SK-N-SH treated with all-trans-retinoic acid at 6 μM for 48 hours (cell line): ENCODE measurements around the gene AHRR.

Source experiments
- ARNTL ChIP-seq: fragments of 450-650 bp; formaldehyde crosslinking; IDR thresholded peaks from 2 replicates; pipeline ENCODE4 v1.5.0; 2020; ENCODE audit warnings: low read depth, mild to moderate bottlenecking, moderate library complexity, borderline replicate concordance
- CREB5 ChIP-seq: fragments of 250-450 bp; sonication (Bioruptor Pico); IDR thresholded peaks from 2 replicates; pipeline ENCODE4 v1.5.1; 2020; ENCODE audit warnings: low read depth, mild to moderate bottlenecking, moderate library complexity
- ESRRG ChIP-seq: fragments of 250-450 bp; sonication (Bioruptor Pico); IDR thresholded peaks from 2 replicates; pipeline ENCODE4 v1.6.1; 2021; ENCODE audit warnings: mild to moderate bottlenecking
- ISL1 ChIP-seq: fragments of 250-450 bp; sonication (Bioruptor Pico); IDR thresholded peaks from 2 replicates; pipeline ENCODE4 v2.1.2; 2022; ENCODE audit warnings: mild to moderate bottlenecking, moderate library complexity
- PPARA ChIP-seq: fragments of 250-450 bp; sonication (Bioruptor Pico); IDR thresholded peaks from 2 replicates; pipeline ENCODE4 v1.5.0; 2020; ENCODE audit warnings: mild to moderate bottlenecking, borderline replicate concordance
- RARB ChIP-seq: fragments of 250-450 bp; sonication (Bioruptor Pico); IDR thresholded peaks from 2 replicates; pipeline ENCODE4 v1.8.0; 2021; ENCODE audit warnings: mild to moderate bottlenecking, moderate library complexity
- SNAI2 ChIP-seq: fragments of 250-450 bp; sonication (Bioruptor Pico); IDR thresholded peaks from 2 replicates; pipeline ENCODE4 v1.5.0; 2020; ENCODE audit warnings: mild to moderate bottlenecking, moderate library complexity
- TCF4 ChIP-seq: fragments of 250-450 bp; sonication (Bioruptor Pico); IDR thresholded peaks from 2 replicates; pipeline ENCODE4 v1.8.0; 2021; ENCODE audit warnings: mild to moderate bottlenecking, moderate library complexity, borderline replicate concordance
- TSHZ2 ChIP-seq: fragments of 250-450 bp; sonication (Bioruptor Pico); IDR thresholded peaks from 2 replicates; pipeline ENCODE4 v1.5.0; 2020; ENCODE audit warnings: mild to moderate bottlenecking, moderate library complexity
- ZFP3 ChIP-seq: fragments of 250-450 bp; sonication (Bioruptor Pico); IDR thresholded peaks from 2 replicates; pipeline ENCODE4 v1.5.0; 2020; ENCODE audit warnings: mild to moderate bottlenecking, moderate library complexity
- ZFP30 ChIP-seq: fragments of 450-650 bp; formaldehyde crosslinking; IDR thresholded peaks from 2 replicates; pipeline ENCODE4 v1.5.0; 2022; ENCODE audit warnings: mild to moderate bottlenecking, moderate library complexity
- ZNF70 ChIP-seq: fragments of 450-650 bp; formaldehyde crosslinking; IDR thresholded peaks from 2 replicates; pipeline ENCODE4 v1.5.0; 2020; ENCODE audit warnings: mild to moderate bottlenecking, moderate library complexity
- ZNF8 ChIP-seq: fragments of 450-650 bp; formaldehyde crosslinking; IDR thresholded peaks from 2 replicates; pipeline ENCODE4 v1.5.0; 2020; ENCODE audit warnings: mild to moderate bottlenecking, moderate library complexity
- TF ChIP-seq, protein P1 (sequence below): fragments of 250-450 bp; sonication (Bioruptor Pico); IDR thresholded peaks from 2 replicates; pipeline ENCODE4 v1.8.0; 2020; ENCODE audit warnings: mild to moderate bottlenecking, moderate library complexity, borderline replicate concordance

- no peak for TF ChIP-seq TCF4
- TF ChIP-seq, protein P1, sequence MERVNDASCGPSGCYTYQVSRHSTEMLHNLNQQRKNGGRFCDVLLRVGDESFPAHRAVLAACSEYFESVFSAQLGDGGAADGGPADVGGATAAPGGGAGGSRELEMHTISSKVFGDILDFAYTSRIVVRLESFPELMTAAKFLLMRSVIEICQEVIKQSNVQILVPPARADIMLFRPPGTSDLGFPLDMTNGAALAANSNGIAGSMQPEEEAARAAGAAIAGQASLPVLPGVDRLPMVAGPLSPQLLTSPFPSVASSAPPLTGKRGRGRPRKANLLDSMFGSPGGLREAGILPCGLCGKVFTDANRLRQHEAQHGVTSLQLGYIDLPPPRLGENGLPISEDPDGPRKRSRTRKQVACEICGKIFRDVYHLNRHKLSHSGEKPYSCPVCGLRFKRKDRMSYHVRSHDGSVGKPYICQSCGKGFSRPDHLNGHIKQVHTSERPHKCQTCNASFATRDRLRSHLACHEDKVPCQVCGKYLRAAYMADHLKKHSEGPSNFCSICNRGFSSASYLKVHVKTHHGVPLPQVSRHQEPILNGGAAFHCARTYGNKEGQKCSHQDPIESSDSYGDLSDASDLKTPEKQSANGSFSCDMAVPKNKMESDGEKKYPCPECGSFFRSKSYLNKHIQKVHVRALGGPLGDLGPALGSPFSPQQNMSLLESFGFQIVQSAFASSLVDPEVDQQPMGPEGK (CRISPR knock-in tag), result no peak
- TF ChIP-seq ZFP3, result no peak
- no peak for TF ChIP-seq PPARA (CRISPR knock-in tag)
- TF ChIP-seq ZNF70 (CRISPR knock-in tag), result no peak
- no peak for TF ChIP-seq ARNTL (CRISPR knock-in tag)
- no peak for TF ChIP-seq SNAI2
- TF ChIP-seq RARB (CRISPR knock-in tag), result no peak
- TF ChIP-seq ESRRG (CRISPR knock-in tag), result no peak
- no peak for TF ChIP-seq ZNF8
- no peak for TF ChIP-seq ISL1 (CRISPR knock-in tag)
- TF ChIP-seq TSHZ2 (CRISPR knock-in tag), result no peak
- TF ChIP-seq ZFP30 (CRISPR knock-in tag), result no peak
- no peak for TF ChIP-seq CREB5 (CRISPR knock-in tag)
Observed at GRCh38 chr5:432201-432927, 110.8 kb downstream of the AHRR start.
